Measurements from ENCODE around the gene SVIP. TPM values are rescaled to one million over a fixed set of nuclear protein-coding genes. Genes with fewer than 3 reads are reported as not detected.

SVIP gene
- total RNA-seq, 4 donors from 2014 or later = 7.9 to 17.0 (median 12.8) TPM

GRCh38 chr11:22792497-22792896 lies 37.1 kb downstream of the SVIP start:
- Histone ChIP-seq H3K36me3 (no peaks in the 10 kb centered on the region), H3K4me1 (peaks cover 0 to under 1% (median 0%) of the 10 kb centered on the region in 4 donors), H3K4me3 (no peak overlapping the region), H3K9me3 (no peaks in the 10 kb centered on the region), H3K27me3 (no peaks in the 10 kb centered on the region), H3K27ac (replicated peaks in 1 of 4) (no peak overlapping the region)
- DNase-seq (ENCODE audit: extremely low spot score) = no peak
- WGBS = 12% methylated on average over 3 of the region's 3 CpGs
- intact Hi-C loops (cut with DNase I) = no loop called here
- TF ChIP-seq POLR2A (IDR thresholded peaks at IDR 0.05; ENCODE audit: low read depth) = no peak
- no peak for TF ChIP-seq EP300 (IDR thresholded peaks at IDR 0.05)
- TF ChIP-seq POLR2AphosphoS5 (IDR thresholded peaks at IDR 0.05) = no peak
- no peak for TF ChIP-seq CTCF (IDR thresholded peaks at IDR 0.05)

- Histone ChIP-seq H3K9me3 (no peaks in the 10 kb centered on the region), H3K27ac (replicated peaks in 1 of 4) (no peak overlapping the region), H3K4me1 (peaks cover 0 to 3% (median 0%) of the 10 kb centered on the region in 4 donors), H3K4me3 (no peak overlapping the region), H3K36me3 (no peaks in the 10 kb centered on the region), H3K27me3 (no peaks in the 10 kb centered on the region)
- intact Hi-C loops (cut with DNase I) = loop anchor here (5.0 kb wide), 1 partner anchor 455 kb away; no protein-coding TSS in a partner anchor
- no peak for DNase-seq (ENCODE audit: extremely low spot score)
- TF ChIP-seq POLR2AphosphoS5 (IDR thresholded peaks at IDR 0.05) = no peak
- TF ChIP-seq POLR2A (IDR thresholded peaks at IDR 0.05; ENCODE audit: low read depth) = no peak
- peak; percentile 47 to 70 (median 70) for TF ChIP-seq CTCF (IDR thresholded peaks at IDR 0.05)
- no peak for TF ChIP-seq EP300 (IDR thresholded peaks at IDR 0.05)
- WGBS = 29% methylated on average over 9 of the region's 9 CpGs
Measured at GRCh38 chr11:22787551-22788162, 41.9 kb downstream of the SVIP start.

- no peak for TF ChIP-seq CTCF (IDR thresholded peaks at IDR 0.05)
- TF ChIP-seq POLR2AphosphoS5 (IDR thresholded peaks at IDR 0.05) = no peak
- TF ChIP-seq EP300 (IDR thresholded peaks at IDR 0.05) = no peak
- TF ChIP-seq POLR2A (IDR thresholded peaks at IDR 0.05; ENCODE audit: low read depth) = no peak
- H3K9me3 ChIP-seq = no peaks in the 10 kb centered on the region
- H3K27me3 ChIP-seq = no peaks in the 10 kb centered on the region
- intact Hi-C loops (cut with DNase I) = loop anchor here (5.0 kb wide), 1 partner anchor 455 kb away; no protein-coding TSS in a partner anchor
- 72% methylated on average over 2 of the region's 2 CpGs for WGBS
- peaks cover 0 to 3% (median 0%) of the 10 kb centered on the region in 4 donors for H3K4me1 ChIP-seq
- DNase-seq (ENCODE audit: extremely low spot score) = no peak
- no peaks in the 10 kb centered on the region for H3K36me3 ChIP-seq
- no peak overlapping the region for H3K27ac ChIP-seq (replicated peaks in 1 of 4)
- H3K4me3 ChIP-seq = no peak overlapping the region
Measured at GRCh38 chr11:22787055-22787454, 42.5 kb downstream of the SVIP start.

- H3K27me3 ChIP-seq = no peaks in the 10 kb centered on the region
- H3K27ac ChIP-seq (replicated peaks in 1 of 4) = no peak overlapping the region
- no peak for DNase-seq (ENCODE audit: extremely low spot score)
- peaks cover 0 to 3% (median 0%) of the 10 kb centered on the region in 4 donors for H3K4me1 ChIP-seq
- 88% methylated on average over 3 of the region's 3 CpGs for WGBS
- H3K36me3 ChIP-seq = no peaks in the 10 kb centered on the region
- TF ChIP-seq POLR2A (IDR thresholded peaks at IDR 0.05; ENCODE audit: low read depth) (no peak), POLR2AphosphoS5 (IDR thresholded peaks at IDR 0.05) (no peak), CTCF (IDR thresholded peaks at IDR 0.05) (no peak), EP300 (IDR thresholded peaks at IDR 0.05) (no peak)
- intact Hi-C loops (cut with DNase I) = loop anchor here (5.0 kb wide), 1 partner anchor 454 kb away; no protein-coding TSS in a partner anchor
- H3K9me3 ChIP-seq = no peaks in the 10 kb centered on the region
- H3K4me3 ChIP-seq = no peak overlapping the region
Measured at GRCh38 chr11:22786475-22786874, 43.1 kb downstream of the SVIP start.
